T-helper 17 cell (primary cell): ENCODE measurements around the gene TMEM43. TPM values are rescaled to one million over a fixed set of nuclear protein-coding genes. Genes with fewer than 3 reads are reported as not detected.

Experiments used
- ATAC-seq: fragments of 150-1000 bp; cut with Tn5 transposase; 2 replicates; pipeline ENCODE4 v1.10.0; 2021; ENCODE audit warnings: mild to moderate bottlenecking, moderate library complexity
- DNase-seq, 3 donors: peaks; one replicate each; pipeline versions ENCODE4 v3.0.0 to v3.0.0-alpha.2; 2020 to 2021
- H3K9me3 ChIP-seq: one replicate; pipeline ENCODE4 v1.7.0; 2013; ENCODE audit warnings: low read length, mild to moderate bottlenecking; ENCODE audit not compliant: control insufficient read depth, poor library complexity, severe bottlenecking
- H3K27ac Mint-ChIP-seq: one replicate; pipeline ENCODE4 v1.8.0; 2022; ENCODE audit warnings: mild to moderate bottlenecking, moderate library complexity, mixed read lengths
- H3K27me3 Mint-ChIP-seq: one replicate; pipeline ENCODE4 v1.8.0; 2022; ENCODE audit warnings: mixed read lengths
- H3K36me3 Mint-ChIP-seq: one replicate; pipeline ENCODE4 v1.8.0; 2022; ENCODE audit warnings: low read depth, mixed read lengths
- H3K4me1 Mint-ChIP-seq: one replicate; pipeline ENCODE4 v1.8.0; 2022; ENCODE audit warnings: mild to moderate bottlenecking, mixed read lengths
- H3K4me3 Mint-ChIP-seq: one replicate; pipeline ENCODE4 v1.8.0; 2022; ENCODE audit warnings: mild to moderate bottlenecking, moderate library complexity, mixed read lengths
- total RNA-seq, 4 donors: library from RNA in 2 of 4; stranded (reverse) in 2 of 4; gene quantifications; one replicate each; pipeline ENCODE4 v1.2.3 and lab custom pipeline; 2022 to 2026

TMEM43 gene
- total RNA-seq, 2 donors from 2014 or later = 45.6 to 51.4 TPM

DNA sequence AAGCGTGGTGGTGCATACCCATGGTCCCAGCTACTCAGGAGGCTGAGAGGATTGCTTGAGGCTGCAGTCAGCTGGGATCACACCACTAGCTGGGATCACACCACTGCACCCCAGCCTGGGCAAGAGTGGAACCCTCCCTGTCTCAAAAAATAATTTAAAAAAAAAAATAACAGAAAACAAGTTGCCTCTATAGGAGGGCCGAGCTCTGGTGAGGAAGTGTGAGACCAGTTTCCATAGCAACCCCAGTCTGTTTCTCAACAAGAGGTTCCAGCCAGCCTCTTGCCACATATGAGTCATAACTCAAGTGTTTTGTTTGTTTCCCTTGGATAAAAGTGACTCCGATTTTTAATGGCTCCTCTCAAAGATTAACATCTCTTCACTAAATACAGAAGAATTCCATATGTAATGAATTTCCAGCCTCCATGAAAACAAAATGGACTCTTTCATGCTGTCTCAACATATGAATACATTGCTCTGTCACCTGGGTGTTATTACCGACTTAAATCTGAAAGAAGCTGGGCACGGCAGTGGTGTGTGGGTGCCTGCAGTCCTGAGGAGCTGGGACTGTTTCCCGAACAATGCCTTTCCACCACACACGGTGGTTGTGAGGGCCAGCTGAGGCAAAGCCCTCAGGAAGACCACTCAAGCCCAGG lies 19.7 kb downstream of the TMEM43 start:
- peak; percentile 68 for ATAC-seq
- peak overlapping the region; percentile 83 for H3K4me3 Mint-ChIP-seq
- H3K4me1 Mint-ChIP-seq = peaks cover 47% of the 10 kb centered on the region
- peak overlapping the region; percentile 100 for H3K27ac Mint-ChIP-seq
- peaks cover 8% of the 10 kb centered on the region for H3K36me3 Mint-ChIP-seq
- H3K27me3 Mint-ChIP-seq = no peaks in the 10 kb centered on the region
- H3K9me3 ChIP-seq = no peaks in the 10 kb centered on the region
- peak; percentile 42 to 63 (median 53) for DNase-seq

- H3K9me3 ChIP-seq = no peaks in the 10 kb centered on the region
- DNase-seq = no peak
- no peak for ATAC-seq
- Mint-ChIP-seq H3K4me3 (no peak overlapping the region), H3K36me3 (peaks cover 8% of the 10 kb centered on the region), H3K27me3 (no peaks in the 10 kb centered on the region), H3K27ac (peak overlapping the region; percentile 100), H3K4me1 (peaks cover 42% of the 10 kb centered on the region)
Observed at GRCh38 chr3:14145236-14145635, 20.4 kb downstream of the TMEM43 start.

GRCh38 chr3:14145670-14146380 lies 21.0 kb downstream of the TMEM43 start:
- ATAC-seq (no peak), DNase-seq (no peak)
- Mint-ChIP-seq H3K36me3 (peaks cover 8% of the 10 kb centered on the region), H3K4me1 (peaks cover 40% of the 10 kb centered on the region), H3K4me3 (no peak overlapping the region), H3K27me3 (no peaks in the 10 kb centered on the region), H3K27ac (peak overlapping the region; percentile 100)
- no peaks in the 10 kb centered on the region for H3K9me3 ChIP-seq

GRCh38 chr3:14146381-14147065 lies 21.7 kb downstream of the TMEM43 start:
- DNase-seq (no peak), ATAC-seq (no peak)
- Mint-ChIP-seq H3K27ac (peak overlapping the region; percentile 100), H3K4me3 (no peak overlapping the region), H3K36me3 (peaks cover 8% of the 10 kb centered on the region), H3K27me3 (no peaks in the 10 kb centered on the region), H3K4me1 (peaks cover 38% of the 10 kb centered on the region)
- no peaks in the 10 kb centered on the region for H3K9me3 ChIP-seq

DNA sequence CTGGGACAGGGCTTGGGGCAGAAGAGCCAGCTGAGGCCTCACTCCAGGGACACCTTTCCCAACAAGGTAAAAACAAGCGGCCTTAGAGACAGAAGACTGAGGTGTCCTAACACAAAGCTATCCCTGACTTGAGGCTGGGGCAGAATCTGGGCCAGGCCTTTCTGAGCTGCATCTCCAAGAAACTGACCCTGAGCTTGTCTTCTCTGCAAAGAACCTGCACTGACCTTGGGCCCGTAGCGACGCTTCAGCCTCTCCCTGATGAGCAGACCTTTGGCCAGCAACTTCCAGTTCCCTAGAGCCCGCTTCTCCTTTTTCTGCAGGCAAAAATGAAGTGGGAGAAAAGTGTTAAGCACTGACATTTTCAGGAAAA lies 22.2 kb downstream of the TMEM43 start:
- peaks cover 32% of the 10 kb centered on the region for H3K4me1 Mint-ChIP-seq
- H3K4me3 Mint-ChIP-seq = no peak overlapping the region
- peaks cover 6% of the 10 kb centered on the region for H3K36me3 Mint-ChIP-seq
- DNase-seq = no peak
- H3K27me3 Mint-ChIP-seq = no peaks in the 10 kb centered on the region
- peak overlapping the region; percentile 100 for H3K27ac Mint-ChIP-seq
- ATAC-seq = no peak
- H3K9me3 ChIP-seq = no peaks in the 10 kb centered on the region

- H3K27me3 Mint-ChIP-seq = no peaks in the 10 kb centered on the region
- no peaks in the 10 kb centered on the region for H3K9me3 ChIP-seq
- H3K4me1 Mint-ChIP-seq = peaks cover 28% of the 10 kb centered on the region
- peaks cover 4% of the 10 kb centered on the region for H3K36me3 Mint-ChIP-seq
- peak overlapping the region; percentile 100 for H3K27ac Mint-ChIP-seq
- ATAC-seq (no peak), DNase-seq (no peak)
- H3K4me3 Mint-ChIP-seq = no peak overlapping the region
Observed at GRCh38 chr3:14147617-14148016, 22.8 kb downstream of the TMEM43 start.

GRCh38 chr3:14148041-14148985 lies 23.5 kb downstream of the TMEM43 start:
- peak overlapping the region; percentile 100 for H3K27ac Mint-ChIP-seq
- DNase-seq = no peak

GRCh38 chr3:14150078-14150477 lies 25.2 kb downstream of the TMEM43 start:
- Mint-ChIP-seq H3K36me3 (peaks cover 9% of the 10 kb centered on the region), H3K4me1 (peaks cover 24% of the 10 kb centered on the region), H3K4me3 (no peak overlapping the region), H3K27me3 (no peaks in the 10 kb centered on the region), H3K27ac (peak overlapping the region; percentile 100)
- ATAC-seq = no peak
- no peak for DNase-seq
- no peaks in the 10 kb centered on the region for H3K9me3 ChIP-seq

More at GRCh38 chr3:14148041-14148985, 23.5 kb downstream of the TMEM43 start:
- H3K9me3 ChIP-seq = no peaks in the 10 kb centered on the region
- ATAC-seq = no peak
- H3K36me3 Mint-ChIP-seq = peaks cover 4% of the 10 kb centered on the region
- H3K27me3 Mint-ChIP-seq = no peaks in the 10 kb centered on the region
- peaks cover 24% of the 10 kb centered on the region for H3K4me1 Mint-ChIP-seq
- H3K4me3 Mint-ChIP-seq = no peak overlapping the region

GRCh38 chr3:14150491-14151230 lies 25.8 kb downstream of the TMEM43 start:
- Mint-ChIP-seq H3K36me3 (peaks cover 12% of the 10 kb centered on the region), H3K4me3 (peak overlapping the region; percentile 53), H3K4me1 (peaks cover 21% of the 10 kb centered on the region), H3K27ac (peak overlapping the region; percentile 100), H3K27me3 (no peaks in the 10 kb centered on the region)
- no peak for ATAC-seq
- DNase-seq = no peak
- H3K9me3 ChIP-seq = no peaks in the 10 kb centered on the region

- peak overlapping the region; percentile 100 for H3K27ac Mint-ChIP-seq
- DNase-seq (no peak), ATAC-seq (no peak)
- H3K4me1 Mint-ChIP-seq = peaks cover 15% of the 10 kb centered on the region
- no peak overlapping the region for H3K4me3 Mint-ChIP-seq
- no peaks in the 10 kb centered on the region for H3K9me3 ChIP-seq
- peaks cover 12% of the 10 kb centered on the region for H3K36me3 Mint-ChIP-seq
- no peaks in the 10 kb centered on the region for H3K27me3 Mint-ChIP-seq
Observed at GRCh38 chr3:14151471-14152083, 26.7 kb downstream of the TMEM43 start.

GRCh38 chr3:14152233-14152962 lies 27.5 kb downstream of the TMEM43 start:
- Mint-ChIP-seq H3K4me3 (no peak overlapping the region), H3K4me1 (peaks cover 13% of the 10 kb centered on the region), H3K27ac (peak overlapping the region; percentile 59), H3K36me3 (peaks cover 12% of the 10 kb centered on the region), H3K27me3 (no peaks in the 10 kb centered on the region)
- DNase-seq (no peak), ATAC-seq (no peak)
- H3K9me3 ChIP-seq = no peaks in the 10 kb centered on the region
